ENCODE data around the gene PPIL6.

- no peak for TF ChIP-seq CTCF (conservative IDR thresholded peaks at IDR 0.05; ENCODE audit: low read depth, low read length)
- no peak for TF ChIP-seq EZH2 (IDR thresholded peaks at IDR 0.05; ENCODE audit: low read length, unreplicated experiment)
Measured at GRCh38 chr6:109449064-109449794, 8.8 kb upstream of the PPIL6 start.
